Psoas muscle (tissue), 8 donors: Measurements from ENCODE around the gene MEFV. TPM values are rescaled to one million over a fixed set of nuclear protein-coding genes. Genes with fewer than 3 reads are reported as not detected.
A peak's percentile ranks its signal among the peaks of the same experiment; 100 is the strongest.

Experiments
- ATAC-seq, 4 donors: fragments of 200-7000 bp; cut with Tn5 transposase; one replicate each; pipeline ENCODE4 v1.9.1; 2020; ENCODE audit warnings: moderate library complexity in 3 of 4, mild to moderate bottlenecking in 2 of 4
- DNase-seq, 2 donors: peaks; one replicate each; pipeline ENCODE4 v3.0.0-alpha.2; 2020
- H3K27ac ChIP-seq: fragments of 200-600 bp; one replicate; pipeline ENCODE4 v1.8.0; 2022
- H3K27me3 ChIP-seq, 3 donors: fragments of 200-600 bp in 1 of 3; one replicate each; pipeline versions ENCODE4 v1.6.1 to v1.8.0; 2013 to 2022; ENCODE audit warnings: low read length in 2 of 3, mild to moderate bottlenecking in 2 of 3, moderate library complexity in 1 of 3; ENCODE audit not compliant: insufficient read depth in 3 of 3
- H3K36me3 ChIP-seq, 2 donors: fragments of 200-600 bp in 1 of 2; one replicate each; pipeline versions ENCODE4 v1.6.1 to v1.8.0; 2013 to 2022; ENCODE audit warnings: low read depth in 1 of 2, mild to moderate bottlenecking in 1 of 2, moderate library complexity in 1 of 2; ENCODE audit not compliant: insufficient read depth in 1 of 2
- H3K4me1 ChIP-seq: fragments of 200-600 bp; one replicate; pipeline ENCODE4 v1.8.0; 2022
- H3K4me3 ChIP-seq: fragments of 200-600 bp; one replicate; pipeline ENCODE4 v1.8.0; 2022; ENCODE audit warnings: mild to moderate bottlenecking
- H3K9me3 ChIP-seq: fragments of 200-600 bp; one replicate; pipeline ENCODE4 v1.8.0; 2022
- CTCF ChIP-seq: fragments of 200-600 bp; IDR thresholded peaks from one replicate; pipeline ENCODE4 v1.8.0; 2022; ENCODE audit warnings: antibody characterized with exemption
- WGBS, 3 donors: extraction: QIAGEN DNeasy Blood & Tissue Kit; methylation state at CpG; one replicate each; pipeline versions ENCODE4 v1.1.6 to v1.1.7; 2013; 5-methylcytosine and 5-hydroxymethylcytosine counted together
- intact Hi-C, 2 donors: fragments of 100-400 bp; cut with DNase I; formaldehyde crosslinking; loops; one replicate each; pipeline versions ENCODE4 v1.11.0 to v1.14.2; 2022
- polyA plus RNA-seq, 3 donors: library from polyadenylated mRNA; stranded (reverse); fragments of 200-250 nt; gene quantifications; one replicate each; pipeline ENCODE4 v1.2.3, GENCODE V29; 2013
- total RNA-seq, 4 donors: library from RNA; stranded (reverse); fragmentation: NEBNext Ultra II Directional in 2 of 4; extraction: Animal tissue kit (Norgen Biotek cat#: 25700) in 2 of 4; gene quantifications; one replicate each; pipeline versions ENCODE4 v1.2.1 to v1.2.4, GENCODE V29; 2021 to 2023
- donor health status: healthy with polysubstance abuse.
- donor health status: DM: no; HTN: no; CAD: no; lungs with moderate emphysema.
- donor health status: Bipolar disorder and iron deficiency.
- donor health status: healthy.
- donor health status: DM: yes; HTN: yes; CAD: no.
- donor health status: DM: no; HTN: no; CAD: no.
- donor health status: DM: no; HTN: no; CAD: no.
- donor health status: DM: yes; HTN: yes; CAD: no.

The MEFV gene
- total and polyA plus RNA-seq, 7 donors, result 0.07 to 0.81 (median 0.24) TPM

GRCh38 chr16:3282103-3282729 lies 25.8 kb upstream of the MEFV start:
- WGBS, 3 donors, result 14 to 18% (median 15%) methylated on average over 29 of the region's 29 CpGs
- H3K27ac ChIP-seq, result peak overlapping the region; percentile 100
- peaks cover 15% of the 10 kb centered on the region for H3K4me1 ChIP-seq
- no peak for DNase-seq
- ATAC-seq, result peak; percentile 24 to 43 (median 33)
- intact Hi-C loops, result loop anchor here (2.0 to 5.0 kb wide), 4 partner anchors 17 to 220 kb away; partner anchors contain the start of genes CLUAP1 (in 1 of the 2), TIGD7 (in 1 of the 2), ZNF200 (in 1 of the 2) and ZNF75A (in 1 of the 2)
- TF ChIP-seq CTCF, result no peak
- H3K36me3 ChIP-seq, result peaks cover 2 to 18% of the 10 kb centered on the region in 2 donors
- no peaks in the 10 kb centered on the region for H3K9me3 ChIP-seq
- H3K4me3 ChIP-seq, result peak overlapping the region; percentile 76
- no peaks in the 10 kb centered on the region for H3K27me3 ChIP-seq

GRCh38 chr16:3281222-3281820 lies 24.9 kb upstream of the MEFV start:
- TF ChIP-seq CTCF, result no peak
- peaks cover 15% of the 10 kb centered on the region for H3K4me1 ChIP-seq
- no peak for DNase-seq
- ATAC-seq, result no peak
- H3K4me3 ChIP-seq, result no peak overlapping the region
- H3K9me3 ChIP-seq, result no peaks in the 10 kb centered on the region
- no peak overlapping the region for H3K27ac ChIP-seq
- peaks cover 2 to 9% of the 10 kb centered on the region in 2 donors for H3K36me3 ChIP-seq
- 92 to 96% (median 93%) methylated on average over 6 of the region's 6 CpGs for WGBS, 3 donors
- intact Hi-C loops, result loop anchor here in 1 of 2 donors (5.0 kb wide), 1 partner anchor 221 kb away; the partner anchor contains the start of gene CLUAP1
- no peaks in the 10 kb centered on the region for H3K27me3 ChIP-seq

GRCh38 chr16:3276679-3277078 lies 20.2 kb upstream of the MEFV start:
- no peak for TF ChIP-seq CTCF
- no peaks in the 10 kb centered on the region for H3K9me3 ChIP-seq
- intact Hi-C loops, result no loop called here
- no peaks in the 10 kb centered on the region for H3K4me1 ChIP-seq
- H3K27me3 ChIP-seq, result no peaks in the 10 kb centered on the region
- no peak for DNase-seq
- H3K36me3 ChIP-seq, result no peaks in the 10 kb centered on the region
- ATAC-seq, result no peak
- WGBS, 3 donors, result 75 to 81% (median 75%) methylated on average over 5 of the region's 5 CpGs
- no peak overlapping the region for H3K27ac ChIP-seq
- H3K4me3 ChIP-seq, result no peak overlapping the region

GRCh38 chr16:3274947-3275346 lies 18.5 kb upstream of the MEFV start:
- Histone ChIP-seq H3K4me3 (no peak overlapping the region), H3K9me3 (peaks cover 2% of the 10 kb centered on the region), H3K4me1 (no peaks in the 10 kb centered on the region), H3K27ac (no peak overlapping the region), H3K36me3 (no peaks in the 10 kb centered on the region), H3K27me3 (no peaks in the 10 kb centered on the region)
- intact Hi-C loops, result no loop called here
- DNase-seq (no peak), ATAC-seq (no peak)
- TF ChIP-seq CTCF, result no peak
